ENCODE measurements around the gene SKAP1.

SKAP1 gene

GRCh38 chr17:48100591-48101011 lies 329.4 kb downstream of the SKAP1 start:
- DNase-seq = no peak

GRCh38 chr17:48100160-48100559 lies 329.9 kb downstream of the SKAP1 start:
- DNase-seq = no peak

- DNase-seq = no peak
Observed at GRCh38 chr17:48095611-48096010, 334.4 kb downstream of the SKAP1 start.

- DNase-seq = no peak
Observed at GRCh38 chr17:48093341-48094045, 336.5 kb downstream of the SKAP1 start.

GRCh38 chr17:48084932-48085331 lies 345.1 kb downstream of the SKAP1 start:
- no peak for DNase-seq

All from inflammatory macrophage treated with lipopolysaccharide for 4 hours (primary cell).